IPS-20b (cell line): ENCODE data around the gene ZKSCAN4.

Experiments
- H3K27ac ChIP-seq: one replicate; pipeline ENCODE4 v1.5.1; 2013; ENCODE audit warnings: low read length
- H3K27me3 ChIP-seq: 2 replicates; pipeline ENCODE4 v1.6.1; 2013; ENCODE audit warnings: mild to moderate bottlenecking, low read length, inconsistent platforms; ENCODE audit not compliant: insufficient read depth
- H3K36me3 ChIP-seq: 2 replicates; pipeline ENCODE4 v1.6.1; 2013; ENCODE audit warnings: low read depth, mild to moderate bottlenecking, inconsistent platforms, low read length, moderate library complexity; ENCODE audit not compliant: insufficient read depth
- H3K4me1 ChIP-seq: 2 replicates; pipeline ENCODE4 v1.6.1; 2013; ENCODE audit warnings: mild to moderate bottlenecking, control low read depth, inconsistent platforms, low read length, moderate library complexity; ENCODE audit not compliant: insufficient read depth
- H3K4me3 ChIP-seq: 2 replicates; pipeline ENCODE4 v1.5.1; 2013; ENCODE audit warnings: mild to moderate bottlenecking, low read length, inconsistent platforms
- H3K9ac ChIP-seq: 2 replicates; pipeline ENCODE4 v1.6.1; 2013; ENCODE audit warnings: low read depth, mild to moderate bottlenecking, inconsistent platforms, low read length, moderate library complexity
- H3K9me3 ChIP-seq: 2 replicates; pipeline ENCODE4 v1.6.1; 2013; ENCODE audit warnings: mild to moderate bottlenecking, low read depth, low read length, inconsistent platforms; ENCODE audit not compliant: insufficient read depth

Gene ZKSCAN4

DNA sequence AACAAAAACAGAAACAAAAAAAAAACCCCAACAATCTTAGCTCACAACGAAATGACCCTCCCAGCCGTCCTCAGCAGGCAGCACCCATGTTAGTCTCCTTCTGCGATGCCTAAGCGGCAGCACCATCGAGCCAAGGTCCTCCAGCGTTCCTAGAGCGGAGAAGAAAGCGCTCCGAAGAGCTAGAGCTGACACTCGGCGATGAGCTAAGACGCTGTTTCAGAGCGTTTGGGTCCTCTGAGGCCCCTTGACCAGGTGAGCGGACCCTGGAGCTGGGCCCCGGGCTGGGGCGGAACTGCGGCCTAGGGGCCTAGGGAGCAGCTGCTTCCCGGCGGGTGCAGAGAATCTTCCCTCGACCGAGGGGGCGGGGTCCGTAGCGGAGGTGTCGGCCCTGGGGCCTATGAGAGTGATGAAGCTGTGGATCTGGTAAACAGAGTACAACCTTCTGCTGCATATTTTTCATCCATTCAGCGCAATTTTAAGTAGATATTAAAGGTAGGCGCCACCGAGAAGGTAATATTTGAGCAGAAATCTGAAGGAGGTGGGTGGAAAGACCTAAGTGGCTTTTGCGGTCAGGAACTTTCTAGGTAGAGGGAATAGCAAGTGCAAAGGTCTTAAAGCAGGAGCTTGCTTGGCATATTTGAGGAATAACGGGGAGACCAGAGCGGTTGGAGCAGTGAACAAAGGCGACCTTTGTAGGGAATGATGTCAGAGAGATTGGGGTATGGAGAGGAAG lies 15.1 kb upstream of the ZKSCAN4 start, which contains the start of gene ZSCAN26:
Gene ZSCAN26, plus strand, starts transcription at position 182 of the 733 bp plus-strand sequence. CDS start 4,777 bp downstream, outside the sequence.
- Histone ChIP-seq H3K27ac (peak within 1 kb of the TSS; percentile 28), H3K36me3 (peaks cover 5% of the 10 kb centered on the region), H3K4me3 (peak within 1 kb of the TSS; percentile 93), H3K27me3 (peaks cover 12% of the 10 kb centered on the region), H3K9me3 (no peaks in the 10 kb centered on the region), H3K9ac (peak within 1 kb of the TSS; percentile 87), H3K4me1 (peaks cover 4% of the 10 kb centered on the region; the same call in 1 of the 2 replicates)

DNA sequence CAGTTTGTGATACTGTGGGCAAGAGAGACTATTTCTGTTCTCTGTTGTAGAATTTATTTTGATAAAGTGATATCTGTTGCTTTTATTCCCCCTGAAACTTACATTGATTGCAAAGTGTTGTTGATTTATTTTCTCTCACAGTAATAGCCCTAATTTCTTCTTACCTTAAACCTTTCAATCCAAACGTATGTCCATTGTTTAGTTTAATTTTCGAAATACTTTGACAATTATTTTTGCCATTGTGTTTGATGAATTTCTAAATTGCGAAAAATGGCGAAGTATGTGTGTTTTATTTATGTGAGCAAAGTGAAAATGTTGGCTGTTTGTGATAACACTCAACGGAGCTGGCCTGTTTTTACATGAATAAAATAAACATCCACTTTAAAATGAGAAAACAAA lies 14.5 kb upstream of the ZKSCAN4 start:
- peak overlapping the region; percentile 28 for H3K27ac ChIP-seq
- no peaks in the 10 kb centered on the region for H3K36me3 ChIP-seq
- no peaks in the 10 kb centered on the region for H3K9me3 ChIP-seq
- peak overlapping the region; percentile 87 for H3K9ac ChIP-seq
- peaks cover 16% of the 10 kb centered on the region for H3K27me3 ChIP-seq
- H3K4me1 ChIP-seq = peaks cover 4% of the 10 kb centered on the region; the same call in 1 of the 2 replicates
- H3K4me3 ChIP-seq = peak overlapping the region; percentile 93

- Histone ChIP-seq H3K27ac (no peak overlapping the region), H3K9me3 (no peaks in the 10 kb centered on the region), H3K36me3 (no peaks in the 10 kb centered on the region), H3K4me3 (no peak overlapping the region), H3K27me3 (peaks cover 21% of the 10 kb centered on the region), H3K4me1 (peaks cover 4% of the 10 kb centered on the region; the same call in 1 of the 2 replicates), H3K9ac (no peak overlapping the region)
Observed at GRCh38 chr6:28264834-28265401, 12.8 kb upstream of the ZKSCAN4 start.

DNA sequence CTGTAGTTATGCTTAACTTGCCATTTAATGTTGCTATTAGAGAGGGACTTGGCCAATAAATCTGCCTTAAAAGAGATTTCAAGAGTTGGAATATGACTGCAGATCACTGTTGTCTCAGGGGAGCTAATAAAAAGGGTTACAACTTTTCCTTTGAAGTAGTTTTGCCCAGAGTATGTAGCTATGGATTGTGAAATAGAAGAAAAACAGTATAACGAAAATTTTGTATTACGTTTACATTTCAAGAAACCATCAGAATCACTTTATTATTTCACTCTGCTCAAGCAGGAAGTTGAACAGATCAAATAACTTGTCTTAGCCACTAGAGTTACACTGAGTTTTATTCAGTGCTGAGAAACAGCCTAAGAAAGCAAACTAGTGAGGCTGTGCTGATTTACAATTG lies 11.9 kb upstream of the ZKSCAN4 start:
- no peak overlapping the region for H3K27ac ChIP-seq
- H3K4me1 ChIP-seq = peaks cover 4% of the 10 kb centered on the region; the same call in 1 of the 2 replicates
- no peaks in the 10 kb centered on the region for H3K9me3 ChIP-seq
- H3K36me3 ChIP-seq = no peaks in the 10 kb centered on the region
- H3K4me3 ChIP-seq = no peak overlapping the region
- peaks cover 21% of the 10 kb centered on the region for H3K27me3 ChIP-seq
- no peak overlapping the region for H3K9ac ChIP-seq

DNA sequence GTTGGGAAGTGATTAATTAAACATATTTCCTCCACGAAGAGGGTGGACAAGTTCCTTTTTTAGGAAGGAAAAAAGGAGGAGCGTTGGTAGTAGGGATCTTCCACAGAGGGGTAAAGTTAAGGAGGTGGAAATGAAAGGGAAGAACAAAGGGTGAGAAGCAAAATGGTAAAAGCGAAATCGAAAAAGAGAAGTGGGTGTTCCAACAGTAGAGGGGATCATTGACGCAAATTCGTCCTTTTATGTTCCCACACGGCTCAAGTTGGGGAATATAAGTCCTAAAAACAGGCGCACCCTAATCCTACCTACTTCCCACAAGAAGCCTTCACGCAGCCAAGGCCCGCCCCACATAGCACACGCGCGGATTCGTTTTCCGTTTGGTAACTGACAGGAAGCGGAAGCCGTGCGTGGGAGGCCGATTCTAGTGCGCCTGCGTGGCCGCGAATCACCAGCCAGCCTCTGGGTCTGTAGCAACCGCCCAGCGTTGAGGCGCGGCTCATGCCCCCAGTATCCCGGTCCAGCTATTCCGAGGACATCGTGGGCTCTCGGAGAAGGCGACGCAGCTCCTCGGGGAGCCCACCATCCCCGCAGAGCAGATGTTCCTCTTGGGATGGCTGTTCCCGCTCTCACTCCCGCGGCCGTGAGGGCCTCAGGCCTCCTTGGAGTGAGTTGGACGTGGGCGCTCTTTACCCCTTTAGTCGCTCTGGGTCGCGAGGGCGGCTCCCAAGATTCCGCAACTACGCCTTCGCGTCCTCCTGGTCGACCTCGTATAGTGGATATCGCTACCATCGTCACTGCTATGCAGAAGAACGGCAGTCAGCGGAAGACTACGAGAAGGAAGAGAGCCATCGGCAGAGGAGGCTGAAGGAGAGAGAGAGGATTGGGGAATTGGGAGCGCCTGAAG lies 7.1 kb upstream of the ZKSCAN4 start, which contains the start of gene NKAPL:
Gene NKAPL, plus strand, starts transcription at position 421 of the 901 bp plus-strand sequence. Its CDS starts 75 bp downstream, at position 496.
- no peak within 1 kb of the TSS for H3K9ac ChIP-seq
- H3K4me1 ChIP-seq = no peaks in the 10 kb centered on the region
- H3K27me3 ChIP-seq = peaks cover 21% of the 10 kb centered on the region
- no peak within 1 kb of the TSS for H3K27ac ChIP-seq
- H3K4me3 ChIP-seq = no peak within 1 kb of the TSS
- no peaks in the 10 kb centered on the region for H3K36me3 ChIP-seq
- H3K9me3 ChIP-seq = no peaks in the 10 kb centered on the region

DNA sequence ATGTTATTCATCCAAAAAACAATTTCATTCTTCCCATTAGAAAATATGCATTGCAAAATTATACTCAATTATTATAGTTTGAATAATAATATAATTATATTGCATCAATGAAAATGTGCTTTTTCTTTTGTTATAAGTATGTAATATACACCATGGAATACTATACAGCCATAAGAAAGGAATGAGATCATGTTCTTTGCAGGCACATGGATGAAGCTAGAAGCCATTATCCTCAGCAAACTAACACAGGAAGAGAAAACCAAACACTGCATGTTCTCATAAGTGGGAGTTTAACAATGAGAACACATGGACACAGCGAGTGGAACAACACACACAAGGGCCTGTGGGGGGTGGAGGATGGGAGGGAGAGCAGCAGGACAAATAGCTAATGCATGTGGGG lies 5.0 kb upstream of the ZKSCAN4 start:
- H3K4me1 ChIP-seq = no peaks in the 10 kb centered on the region
- peaks cover 8% of the 10 kb centered on the region for H3K27me3 ChIP-seq
- H3K9me3 ChIP-seq = no peaks in the 10 kb centered on the region
- no peaks in the 10 kb centered on the region for H3K36me3 ChIP-seq
- H3K27ac ChIP-seq = no peak overlapping the region
- no peak overlapping the region for H3K9ac ChIP-seq
- H3K4me3 ChIP-seq = no peak overlapping the region

GRCh38 chr6:28254121-28254519 lies 2.1 kb upstream of the ZKSCAN4 start:
- H3K4me1 ChIP-seq = no peaks in the 10 kb centered on the region
- no peaks in the 10 kb centered on the region for H3K27me3 ChIP-seq
- H3K36me3 ChIP-seq = peaks cover 7% of the 10 kb centered on the region
- no peaks in the 10 kb centered on the region for H3K9me3 ChIP-seq
- no peak overlapping the region for H3K4me3 ChIP-seq
- no peak overlapping the region for H3K9ac ChIP-seq
- no peak overlapping the region for H3K27ac ChIP-seq

GRCh38 chr6:28251661-28252008 lies 434 bp downstream of the ZKSCAN4 start:
- no peak overlapping the region for H3K27ac ChIP-seq
- peak overlapping the region; percentile 94 for H3K4me3 ChIP-seq
- no peaks in the 10 kb centered on the region for H3K27me3 ChIP-seq
- H3K9me3 ChIP-seq = no peaks in the 10 kb centered on the region
- H3K4me1 ChIP-seq = no peaks in the 10 kb centered on the region
- peaks cover 25% of the 10 kb centered on the region for H3K36me3 ChIP-seq
- H3K9ac ChIP-seq = peak overlapping the region; percentile 89; the same call in 1 of the 2 replicates

- Histone ChIP-seq H3K4me3 (peak overlapping the region; percentile 94), H3K9ac (peak overlapping the region; percentile 89; the same call in 1 of the 2 replicates), H3K36me3 (peaks cover 34% of the 10 kb centered on the region), H3K27ac (no peak overlapping the region), H3K4me1 (no peaks in the 10 kb centered on the region), H3K27me3 (no peaks in the 10 kb centered on the region), H3K9me3 (no peaks in the 10 kb centered on the region)
Observed at GRCh38 chr6:28250747-28251146, 1.3 kb downstream of the ZKSCAN4 start.

- H3K27me3 ChIP-seq = no peaks in the 10 kb centered on the region
- H3K27ac ChIP-seq = no peak overlapping the region
- no peak overlapping the region for H3K9ac ChIP-seq
- no peaks in the 10 kb centered on the region for H3K4me1 ChIP-seq
- peaks cover 52% of the 10 kb centered on the region for H3K36me3 ChIP-seq
- no peaks in the 10 kb centered on the region for H3K9me3 ChIP-seq
- H3K4me3 ChIP-seq = no peak overlapping the region
Observed at GRCh38 chr6:28248916-28249315, 3.2 kb downstream of the ZKSCAN4 start.

GRCh38 chr6:28245206-28245941 lies 6.7 kb downstream of the ZKSCAN4 start:
- peaks cover 52% of the 10 kb centered on the region for H3K36me3 ChIP-seq

More at GRCh38 chr6:28245206-28245941, 6.7 kb downstream of the ZKSCAN4 start:
- no peaks in the 10 kb centered on the region for H3K27me3 ChIP-seq
- no peak overlapping the region for H3K27ac ChIP-seq
- H3K4me1 ChIP-seq = no peaks in the 10 kb centered on the region
- H3K9ac ChIP-seq = no peak overlapping the region
- no peaks in the 10 kb centered on the region for H3K9me3 ChIP-seq
- H3K4me3 ChIP-seq = no peak overlapping the region
